Cardiac fibroblast (primary cell): ENCODE results near the gene ZFYVE19.

Experiments used
- DNase-seq, 2 donors: peaks; one replicate each; pipeline versions ENCODE4 v3.0.0 to v3.0.0-alpha.2; 2010; ENCODE audit warnings: low read depth in 2 of 2
- H3K4me3 ChIP-seq, 2 donors: replicated peaks in 1 of 2; 1 replicate in 1 of 2; 2 replicates in 1 of 2; pipeline ENCODE4 v1.5.1; 2011; ENCODE audit warnings: low read depth in 2 of 2, low read length in 2 of 2, mild to moderate bottlenecking in 2 of 2, moderate library complexity in 1 of 2
- TF ChIP-seq, protein P1 (sequence below): IDR thresholded peaks from one replicate; pipeline ENCODE4 v1.5.1; 2011; ENCODE audit warnings: low read depth, mild to moderate bottlenecking, low read length, inconsistent platforms

The ZFYVE19 gene, protein sequence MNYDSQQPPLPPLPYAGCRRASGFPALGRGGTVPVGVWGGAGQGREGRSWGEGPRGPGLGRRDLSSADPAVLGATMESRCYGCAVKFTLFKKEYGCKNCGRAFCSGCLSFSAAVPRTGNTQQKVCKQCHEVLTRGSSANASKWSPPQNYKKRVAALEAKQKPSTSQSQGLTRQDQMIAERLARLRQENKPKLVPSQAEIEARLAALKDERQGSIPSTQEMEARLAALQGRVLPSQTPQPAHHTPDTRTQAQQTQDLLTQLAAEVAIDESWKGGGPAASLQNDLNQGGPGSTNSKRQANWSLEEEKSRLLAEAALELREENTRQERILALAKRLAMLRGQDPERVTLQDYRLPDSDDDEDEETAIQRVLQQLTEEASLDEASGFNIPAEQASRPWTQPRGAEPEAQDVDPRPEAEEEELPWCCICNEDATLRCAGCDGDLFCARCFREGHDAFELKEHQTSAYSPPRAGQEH

GRCh38 chr15:40807028-40807887, at the start of gene ZFYVE19, which contains the start of gene DNAJC17:
ZFYVE19 (plus strand) TSS chr15:40807089; CDS start chr15:40807590, 501 bp downstream.
DNAJC17 (minus strand) TSS chr15:40807473; CDS start chr15:40807446, 27 bp downstream.
- peak; percentile 99 for DNase-seq
- H3K4me3 ChIP-seq = peak within 1 kb of the TSS; percentile 79 to 99
- TF ChIP-seq, protein P1, sequence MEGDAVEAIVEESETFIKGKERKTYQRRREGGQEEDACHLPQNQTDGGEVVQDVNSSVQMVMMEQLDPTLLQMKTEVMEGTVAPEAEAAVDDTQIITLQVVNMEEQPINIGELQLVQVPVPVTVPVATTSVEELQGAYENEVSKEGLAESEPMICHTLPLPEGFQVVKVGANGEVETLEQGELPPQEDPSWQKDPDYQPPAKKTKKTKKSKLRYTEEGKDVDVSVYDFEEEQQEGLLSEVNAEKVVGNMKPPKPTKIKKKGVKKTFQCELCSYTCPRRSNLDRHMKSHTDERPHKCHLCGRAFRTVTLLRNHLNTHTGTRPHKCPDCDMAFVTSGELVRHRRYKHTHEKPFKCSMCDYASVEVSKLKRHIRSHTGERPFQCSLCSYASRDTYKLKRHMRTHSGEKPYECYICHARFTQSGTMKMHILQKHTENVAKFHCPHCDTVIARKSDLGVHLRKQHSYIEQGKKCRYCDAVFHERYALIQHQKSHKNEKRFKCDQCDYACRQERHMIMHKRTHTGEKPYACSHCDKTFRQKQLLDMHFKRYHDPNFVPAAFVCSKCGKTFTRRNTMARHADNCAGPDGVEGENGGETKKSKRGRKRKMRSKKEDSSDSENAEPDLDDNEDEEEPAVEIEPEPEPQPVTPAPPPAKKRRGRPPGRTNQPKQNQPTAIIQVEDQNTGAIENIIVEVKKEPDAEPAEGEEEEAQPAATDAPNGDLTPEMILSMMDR = no peak

GRCh38 chr15:40759961-40760360, 46.9 kb upstream of the ZFYVE19 start:
- H3K4me3 ChIP-seq = no peak overlapping the region
- TF ChIP-seq, protein P1 = no peak
- no peak for DNase-seq

DNA sequence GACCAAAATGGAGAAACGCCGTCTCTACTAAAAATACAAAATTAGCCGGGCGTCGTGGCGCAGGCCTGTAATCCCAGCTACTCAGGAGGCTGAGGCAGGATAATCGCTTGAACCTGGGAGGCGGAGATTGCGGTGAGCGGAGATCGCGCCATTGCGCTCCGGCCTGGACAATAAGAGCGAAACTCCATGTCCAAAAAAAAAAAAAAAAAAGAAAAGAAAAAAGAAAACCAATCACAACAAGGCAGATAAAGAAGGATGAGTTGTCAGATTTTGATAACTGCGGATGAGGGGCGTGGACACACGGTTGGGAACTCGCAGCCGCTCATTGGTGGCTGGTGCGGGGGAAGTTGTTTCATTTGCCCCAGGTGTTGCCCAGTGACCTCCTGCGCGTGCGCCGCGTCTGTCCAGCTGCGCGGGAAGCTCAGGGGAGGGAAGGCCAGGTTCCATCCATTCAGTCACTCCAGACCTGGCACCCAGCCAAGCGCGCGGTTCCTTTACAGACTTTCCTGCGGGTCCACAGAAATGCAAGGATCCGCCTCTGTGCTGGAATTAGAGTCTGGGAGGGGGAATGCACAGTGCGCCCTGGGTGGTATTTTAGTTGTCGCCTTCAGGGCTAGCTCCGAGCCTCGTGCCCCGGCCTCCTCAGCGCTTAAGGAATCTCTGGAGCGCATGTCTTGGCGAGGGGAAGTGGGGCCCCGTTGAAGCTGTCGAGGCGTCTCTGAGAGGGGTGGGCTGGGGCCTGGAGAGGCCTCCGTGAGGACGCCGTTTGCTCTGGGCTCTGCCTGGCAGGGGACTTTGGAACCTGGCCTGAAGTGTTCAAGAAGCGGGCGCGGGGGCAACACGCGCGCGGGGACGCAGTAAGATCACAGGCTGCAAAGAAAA, 43.7 kb upstream of the ZFYVE19 start:
- DNase-seq = peak; percentile 52 to 62
- TF ChIP-seq, protein P1 = no peak
- H3K4me3 ChIP-seq = peak overlapping the region; percentile 46 to 59

DNA sequence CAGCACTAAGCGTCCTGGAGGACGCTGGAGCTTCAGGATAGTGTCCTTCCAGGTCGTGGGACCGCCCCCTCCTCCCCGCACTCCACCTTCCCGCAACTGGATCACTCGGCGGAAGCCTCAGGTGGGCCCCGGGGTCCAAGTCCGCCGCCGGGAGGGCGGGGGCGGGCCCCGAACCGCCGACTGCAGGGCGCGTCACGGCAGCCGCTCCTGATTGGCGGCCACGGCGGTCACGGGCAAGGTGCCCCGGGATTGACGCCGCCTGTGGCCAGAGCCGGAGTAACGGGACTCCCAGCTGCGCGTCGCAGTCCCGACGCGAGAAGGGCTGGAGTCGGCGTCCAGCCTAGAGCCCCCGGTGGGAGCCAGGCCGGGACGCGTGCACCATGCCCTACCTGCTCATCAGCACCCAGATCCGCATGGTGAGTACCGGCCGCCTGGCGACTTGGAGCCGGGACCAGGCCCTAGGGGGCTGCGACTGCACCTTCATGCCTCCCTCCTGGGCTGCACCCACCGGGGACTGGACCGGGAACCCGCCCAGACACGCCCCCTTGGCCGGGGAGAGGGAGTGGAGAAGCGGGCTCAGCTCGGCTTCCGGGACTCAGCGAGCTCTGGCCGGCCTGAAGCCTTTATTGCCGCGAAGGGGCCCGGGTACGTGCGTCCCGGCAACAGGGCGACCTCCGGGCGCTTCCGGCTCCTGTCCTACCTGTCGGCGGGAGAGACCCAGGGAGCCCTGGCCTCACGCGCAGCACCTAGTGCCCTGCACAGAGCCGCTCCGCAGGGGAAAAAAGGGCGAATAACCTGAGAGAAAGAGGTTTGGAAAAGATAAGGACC, 42.9 kb upstream of the ZFYVE19 start, which contains the start of gene GCHFR:
Gene GCHFR (plus strand): TSS at position 268 of the 828 bp plus-strand sequence. CDS start 113 bp downstream, at position 381.
- TF ChIP-seq, protein P1 = peak; percentile 14
- DNase-seq = peak; percentile 54 to 74
- peak within 1 kb of the TSS; percentile 46 to 59 for H3K4me3 ChIP-seq

- H3K4me3 ChIP-seq = peak overlapping the region; percentile 46 to 59
- TF ChIP-seq, protein P1 = no peak
- DNase-seq = peak in 1 of 2 donors; percentile 20
Observed at GRCh38 chr15:40764629-40765103, 42.2 kb upstream of the ZFYVE19 start.
